Fibroblast of pulmonary artery (primary cell): ENCODE results near the gene TTC16.
"Not testable (repeated sequence)": the region's sequence is repeated elsewhere in the genome, so short reads cannot be mapped to it uniquely, and the experiment has no call there.

ENCODE experiments used
- DNase-seq: peaks from one replicate; pipeline ENCODE4 v3.0.0-alpha.2; 2010; ENCODE audit warnings: low read depth
- H3K4me3 ChIP-seq: replicated peaks from 2 replicates; pipeline ENCODE4 v1.5.1; 2011; ENCODE audit warnings: low read depth, mild to moderate bottlenecking, control low read depth, low read length, moderate library complexity
- CTCF ChIP-seq: IDR thresholded peaks from 2 replicates; pipeline ENCODE4 v1.5.1; 2011; ENCODE audit warnings: mild to moderate bottlenecking, control low read depth, low read length, inconsistent platforms; ENCODE audit errors: missing control alignments

The TTC16 gene

GRCh38 chr9:127778280-127779135, 62.6 kb downstream of the TTC16 start, which contains the start of gene SH2D3C:
TSS of gene SH2D3C (minus strand) at chr9:127778666. CDS start at chr9:127778627, 39 bp downstream.
- no peak within 1 kb of the TSS for H3K4me3 ChIP-seq
- no peak for DNase-seq

GRCh38 chr9:127779136-127779981, 63.5 kb downstream of the TTC16 start:
- H3K4me3 ChIP-seq = no peak overlapping the region
- no peak for TF ChIP-seq CTCF
- DNase-seq = peak; percentile 45

More at GRCh38 chr9:127778280-127779135, 62.6 kb downstream of the TTC16 start, which contains the start of gene SH2D3C:
- no peak for TF ChIP-seq CTCF

- TF ChIP-seq CTCF = no peak
- no peak for DNase-seq
- H3K4me3 ChIP-seq = no peak overlapping the region
Measured at GRCh38 chr9:127780126-127780885, 64.4 kb downstream of the TTC16 start.

- not testable (repeated sequence) for DNase-seq, H3K4me3 ChIP-seq
Measured at GRCh38 chr9:127780909-127781308, 65.0 kb downstream of the TTC16 start.
